HK-2 (cell line): ENCODE results near the gene ARHGAP18.

ENCODE experiments used
- DNase-seq: peaks from one replicate; pipeline ENCODE4 v3.0.0-alpha.2; 2018; ENCODE audit not compliant: unreplicated experiment

The ARHGAP18 gene

GRCh38 chr6:129643968-129644367 lies 66.0 kb downstream of the ARHGAP18 start:
- no peak for DNase-seq

DNA sequence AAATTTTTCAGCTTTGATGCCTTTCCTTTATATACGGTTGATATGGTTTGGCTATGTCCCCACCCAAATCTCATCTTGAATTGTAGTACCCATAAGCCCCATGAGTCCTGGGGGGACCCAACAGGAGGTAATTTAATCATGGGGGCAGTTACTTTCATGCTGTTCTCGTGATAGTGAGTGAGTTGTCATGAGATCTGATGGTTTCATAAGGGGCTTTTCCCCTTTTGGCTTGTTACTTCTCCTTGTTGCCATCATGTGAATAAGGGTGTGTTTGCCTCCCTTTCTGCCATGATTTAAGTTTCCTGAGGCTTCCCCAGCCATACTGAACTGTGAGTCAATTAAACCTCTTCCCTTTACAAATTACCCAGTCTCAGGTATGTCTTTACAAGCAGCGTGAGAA lies 66.8 kb downstream of the ARHGAP18 start:
- DNase-seq, result no peak

DNA sequence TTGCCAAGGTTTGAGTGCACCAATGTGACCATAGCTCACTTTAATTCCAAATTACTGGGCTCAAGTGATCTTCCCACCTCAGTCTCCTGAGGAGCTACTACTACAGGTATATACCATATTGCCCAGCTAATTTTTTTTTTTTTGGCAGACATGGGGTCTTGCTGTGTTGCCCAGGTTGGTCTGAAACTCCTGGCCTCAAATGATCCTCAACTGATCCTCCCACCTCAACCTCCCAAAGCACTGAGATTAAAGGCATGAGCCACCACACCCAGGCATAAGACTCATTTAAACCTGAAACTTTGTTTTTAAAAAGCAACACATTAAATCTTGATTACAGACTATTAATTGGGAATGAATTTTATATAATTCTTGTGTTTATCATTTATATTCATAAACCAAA lies 67.7 kb downstream of the ARHGAP18 start:
- no peak for DNase-seq

GRCh38 chr6:129641344-129641743 lies 68.6 kb downstream of the ARHGAP18 start:
- DNase-seq, result no peak

- DNase-seq, result no peak
Observed at GRCh38 chr6:129638686-129639085, 71.3 kb downstream of the ARHGAP18 start.

DNA sequence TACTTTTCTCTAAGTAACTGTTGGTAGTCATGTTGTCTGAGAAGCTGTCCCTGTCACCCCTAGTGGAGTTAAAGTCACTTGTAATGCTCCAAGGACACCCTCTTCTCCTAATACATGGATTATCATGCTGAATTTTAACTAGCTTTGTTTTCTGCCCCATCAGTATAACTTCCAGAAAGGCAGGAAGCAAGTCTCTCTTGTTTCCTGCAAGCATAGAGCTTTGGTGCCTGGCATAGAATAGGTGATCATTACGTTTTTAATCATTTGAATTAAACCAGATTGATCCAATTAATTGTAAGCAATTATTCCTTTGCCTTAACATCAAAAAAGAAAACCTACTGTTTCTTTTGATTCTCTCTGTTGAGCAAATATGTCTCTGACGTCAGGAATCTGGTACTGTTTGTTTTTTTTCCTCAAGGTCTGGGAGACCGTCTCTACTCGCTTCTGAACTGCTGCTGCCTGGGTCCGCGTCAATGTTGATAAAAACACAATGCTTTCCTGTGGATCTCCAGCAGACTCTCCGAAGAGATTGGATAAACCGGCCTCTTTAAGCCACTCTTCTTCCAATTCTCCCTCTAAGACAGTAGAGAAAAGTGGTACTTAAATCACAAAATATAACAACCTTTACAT lies 71.8 kb downstream of the ARHGAP18 start:
- no peak for DNase-seq

GRCh38 chr6:129637340-129638054 lies 72.5 kb downstream of the ARHGAP18 start:
- no peak for DNase-seq

DNA sequence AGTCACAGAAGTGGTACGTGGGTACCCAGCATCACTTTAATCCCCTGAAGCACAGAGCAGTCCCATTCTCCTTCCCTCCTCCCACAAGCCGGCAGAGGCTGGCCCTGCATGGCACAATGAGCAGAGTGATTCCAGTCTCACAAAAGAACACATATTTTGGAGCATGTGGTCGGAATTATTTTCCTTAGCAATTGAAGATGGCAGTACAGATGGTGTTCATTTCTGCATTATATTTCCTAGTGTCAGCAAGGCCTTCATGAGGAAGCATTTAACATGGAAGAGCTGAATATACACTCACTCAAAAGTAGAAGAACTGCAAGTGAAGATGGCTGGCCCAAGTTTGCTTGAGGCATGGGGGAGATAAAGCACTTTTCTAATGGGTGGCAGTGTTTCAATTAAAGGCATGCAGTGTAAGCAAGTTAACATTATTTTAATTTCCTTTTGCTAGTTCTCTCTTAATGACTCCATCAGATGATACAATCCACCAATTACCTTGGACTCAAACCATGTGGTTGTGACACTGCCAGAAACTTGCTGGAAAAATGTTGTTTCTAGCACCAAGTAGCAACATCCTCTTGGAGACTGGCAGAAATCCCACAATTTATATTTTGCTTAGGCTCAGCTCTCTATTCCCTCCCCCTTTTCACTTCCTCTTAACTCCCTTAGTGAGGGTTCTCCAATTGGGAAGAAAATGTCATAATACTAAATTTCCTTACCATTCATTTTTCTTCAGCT lies 74.4 kb downstream of the ARHGAP18 start:
- DNase-seq, result no peak

DNA sequence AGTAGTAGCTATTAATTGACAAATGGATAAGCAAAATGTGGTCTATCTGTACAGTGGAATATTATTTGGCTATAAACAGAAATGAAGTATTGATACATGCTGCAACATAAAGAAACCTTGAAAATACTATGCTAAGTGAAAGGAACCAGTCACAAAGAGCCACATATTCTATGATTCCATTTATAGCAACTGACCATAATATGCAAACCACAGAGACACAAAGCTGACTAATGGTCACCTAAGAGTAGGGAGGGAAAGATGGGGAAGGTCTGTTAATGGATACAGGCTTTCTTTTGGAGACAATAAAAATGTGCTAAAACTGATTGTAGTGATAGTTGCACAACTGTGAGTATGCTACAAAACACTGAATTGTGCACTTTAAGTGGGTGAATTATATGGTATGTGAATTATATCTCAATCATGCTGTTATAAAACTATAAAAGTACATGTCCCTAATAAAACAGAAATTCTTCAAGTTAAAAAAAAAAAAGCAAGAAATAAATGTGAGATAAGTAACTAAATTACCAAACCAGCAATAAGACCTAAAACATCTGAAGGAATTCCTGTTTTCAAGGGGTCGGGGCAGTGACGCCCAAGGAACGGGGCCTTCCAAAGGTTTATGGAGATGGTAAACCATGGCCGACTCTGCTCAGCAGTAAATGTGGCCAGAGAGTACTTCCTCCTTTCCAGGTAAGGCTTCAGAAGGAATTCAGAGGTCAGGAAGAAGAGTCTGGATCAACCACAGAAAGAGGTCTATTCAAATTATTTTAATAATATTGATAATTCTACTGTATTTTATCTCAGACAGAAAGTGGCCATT lies 75.4 kb downstream of the ARHGAP18 start:
- no peak for DNase-seq

DNA sequence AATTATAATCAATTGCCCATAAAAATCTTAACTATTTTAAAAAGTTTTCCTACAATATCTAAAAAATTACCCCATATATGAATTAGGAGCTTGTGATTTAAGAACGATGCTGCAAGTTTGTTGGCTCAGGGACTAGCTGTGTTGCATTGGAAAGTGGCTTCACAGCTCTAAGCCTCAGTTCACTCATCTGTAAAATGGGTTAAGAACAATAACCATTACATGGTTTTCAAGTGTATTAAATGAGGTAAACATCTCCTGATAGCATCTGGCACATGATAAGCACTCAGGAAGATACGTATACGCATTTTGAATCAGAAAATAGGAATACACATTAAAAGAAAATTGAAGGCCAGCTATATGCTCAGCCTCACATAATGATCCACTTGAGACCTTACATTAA lies 76.4 kb downstream of the ARHGAP18 start:
- DNase-seq, result no peak

GRCh38 chr6:129632172-129632613 lies 77.8 kb downstream of the ARHGAP18 start:
- no peak for DNase-seq

DNA sequence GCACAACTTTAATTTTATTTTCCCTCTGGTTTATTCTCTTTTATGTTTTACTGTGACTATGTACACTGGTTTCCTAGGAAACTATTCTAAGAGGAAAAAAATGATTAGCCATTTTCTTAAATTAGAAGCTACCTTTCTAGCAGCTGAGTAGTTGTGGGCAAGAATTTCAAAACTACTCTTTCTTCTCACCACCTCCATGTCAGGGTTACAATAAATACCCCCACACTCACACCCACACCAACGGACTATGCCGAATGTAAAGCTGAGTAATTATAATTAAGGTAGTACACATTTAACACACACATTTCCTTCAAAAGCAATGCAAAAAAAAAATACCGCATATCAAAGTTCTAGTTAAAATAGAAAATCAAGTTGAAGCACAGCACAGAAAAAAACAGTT lies 78.9 kb downstream of the ARHGAP18 start:
- no peak for DNase-seq

- DNase-seq, result no peak
Observed at GRCh38 chr6:129630596-129630995, 79.4 kb downstream of the ARHGAP18 start.

DNA sequence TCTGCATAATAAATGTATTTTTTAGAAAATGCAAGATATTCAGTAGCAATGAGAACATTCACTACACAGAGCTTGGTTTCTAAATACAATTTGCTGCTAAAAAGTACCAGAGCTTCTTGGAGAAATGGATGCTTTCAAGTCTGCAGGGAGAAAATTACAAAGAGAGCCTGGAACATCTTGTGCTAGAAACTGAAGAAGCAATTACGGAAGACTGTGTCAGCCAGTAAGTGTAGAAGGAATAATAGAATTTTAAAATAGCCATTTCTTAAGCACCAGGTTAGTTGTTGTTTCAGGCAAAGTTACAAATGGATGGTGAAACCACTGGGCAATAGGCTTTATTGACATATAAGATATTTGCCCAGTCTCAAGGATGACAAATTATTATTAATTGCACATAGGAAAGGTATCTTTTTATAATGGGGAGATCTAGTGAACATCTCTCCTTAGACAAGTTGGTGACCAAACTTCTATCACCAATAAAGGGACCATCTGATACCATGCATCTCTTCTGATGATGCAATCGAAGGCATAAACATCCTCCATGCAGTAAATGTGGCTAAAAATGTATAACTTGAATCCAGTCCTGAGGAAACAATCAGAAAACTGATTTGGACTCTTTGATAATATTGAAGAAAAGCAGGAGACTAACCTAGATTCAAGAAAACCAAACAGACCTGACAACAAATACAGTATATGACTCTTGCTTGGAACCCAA lies 81.7 kb downstream of the ARHGAP18 start:
- DNase-seq, result no peak

DNA sequence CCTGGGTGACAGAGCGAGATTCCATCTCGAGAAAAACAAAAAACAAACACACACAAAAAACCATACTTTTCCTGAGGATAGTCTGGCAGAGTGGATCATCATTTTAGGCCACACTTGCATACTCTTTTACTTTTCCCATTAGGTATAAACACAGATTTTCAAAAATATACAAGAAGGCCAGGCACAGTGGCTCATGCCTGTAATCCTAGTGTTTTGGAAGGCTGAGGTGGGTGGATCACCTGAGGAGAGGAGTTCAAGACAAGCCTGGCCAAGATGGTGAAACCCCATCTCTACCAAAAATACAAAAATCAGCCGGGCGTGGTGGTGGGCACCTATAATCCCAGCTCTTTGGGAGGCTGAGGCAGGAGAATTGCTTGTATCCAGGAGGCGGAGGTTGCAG lies 85.5 kb downstream of the ARHGAP18 start:
- no peak for DNase-seq

GRCh38 chr6:129623008-129623732 lies 86.8 kb downstream of the ARHGAP18 start:
- no peak for DNase-seq

DNA sequence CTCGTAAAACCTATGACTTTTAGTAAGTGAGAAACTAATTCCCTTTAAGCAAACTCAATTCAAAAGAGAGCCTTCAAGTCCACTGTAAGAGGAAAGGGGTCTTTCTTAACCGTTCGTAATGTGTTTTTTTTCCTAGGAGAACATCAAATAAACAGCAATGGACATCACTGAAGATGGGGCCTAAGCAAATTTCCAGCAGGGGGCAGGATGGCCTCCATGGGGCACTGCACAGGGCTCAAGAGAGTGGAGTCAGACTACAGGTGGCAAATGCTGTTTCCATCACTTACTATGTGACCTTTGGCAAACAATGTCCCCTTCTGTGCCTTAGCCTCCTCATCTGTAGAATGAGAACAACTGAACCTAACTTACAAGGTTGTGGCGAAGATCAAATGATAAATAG lies 88.7 kb downstream of the ARHGAP18 start:
- no peak for DNase-seq

DNA sequence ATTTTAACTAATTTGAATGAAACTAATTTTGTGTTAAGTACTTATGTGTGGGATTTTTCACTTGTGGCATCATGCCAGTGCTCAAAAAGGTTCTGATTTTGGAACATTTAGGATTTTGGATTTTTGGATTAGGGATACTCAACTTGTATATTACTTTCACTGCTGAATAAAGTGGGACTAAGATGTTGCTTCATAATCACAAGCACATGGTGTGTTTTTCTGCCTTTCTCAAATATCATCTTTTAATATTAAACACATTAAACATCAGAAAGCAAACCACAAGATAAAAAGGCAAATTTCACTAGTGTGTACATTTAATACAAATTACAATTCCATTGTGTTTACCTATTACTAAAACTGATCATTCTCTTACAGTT lies 89.8 kb downstream of the ARHGAP18 start:
- DNase-seq, result no peak

GRCh38 chr6:129619579-129620233 lies 90.3 kb downstream of the ARHGAP18 start:
- DNase-seq, result no peak

- DNase-seq, result no peak
Observed at GRCh38 chr6:129617986-129618385, 92.0 kb downstream of the ARHGAP18 start.
